Raji (cell line): Measurements from ENCODE around the gene DLD.

Experiments used
- POLR2A ChIP-seq: IDR thresholded peaks from 2 replicates; pipeline ENCODE4 v1.6.1; 2011; ENCODE audit warnings: low read depth, low read length, control low read depth; ENCODE audit not compliant: insufficient read depth

DLD gene

DNA sequence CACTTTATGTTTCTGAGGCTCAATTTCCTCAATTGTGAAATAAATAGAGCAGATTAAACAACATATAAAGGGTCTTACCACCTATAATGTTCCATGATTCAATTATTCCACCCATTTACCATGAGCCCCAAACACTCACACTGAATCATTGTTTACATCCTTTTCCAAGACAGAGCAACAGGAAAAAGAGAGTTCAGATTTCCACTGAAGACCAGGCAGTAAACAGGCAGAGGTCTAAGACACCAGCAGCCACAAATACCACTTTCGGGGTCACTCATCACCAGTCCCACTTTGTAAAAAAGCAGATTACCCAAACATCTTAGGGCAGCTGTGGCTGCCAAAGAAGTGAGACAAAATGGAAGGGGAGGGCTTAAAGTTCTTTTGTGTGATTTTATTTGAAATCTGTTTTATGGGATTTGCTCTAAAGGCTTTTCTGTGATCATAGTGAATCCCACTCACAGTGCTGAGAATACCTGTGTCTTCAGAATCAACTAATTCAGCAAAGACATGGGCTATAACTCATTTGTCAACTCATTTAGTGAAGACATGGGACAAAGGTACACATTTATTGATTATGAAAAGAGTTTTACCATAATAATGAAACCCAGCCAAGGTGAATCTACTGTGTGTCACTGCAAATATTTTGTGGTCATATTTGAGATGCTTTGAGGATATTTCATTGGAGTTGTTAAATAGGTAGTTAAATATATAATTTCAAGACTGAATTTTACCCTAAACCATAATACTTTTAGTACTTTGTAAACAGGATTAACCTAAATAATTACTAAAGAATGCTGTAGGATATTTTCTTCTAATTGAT is 24.8 kb upstream of the DLD start:
- no peak for TF ChIP-seq POLR2A

DNA sequence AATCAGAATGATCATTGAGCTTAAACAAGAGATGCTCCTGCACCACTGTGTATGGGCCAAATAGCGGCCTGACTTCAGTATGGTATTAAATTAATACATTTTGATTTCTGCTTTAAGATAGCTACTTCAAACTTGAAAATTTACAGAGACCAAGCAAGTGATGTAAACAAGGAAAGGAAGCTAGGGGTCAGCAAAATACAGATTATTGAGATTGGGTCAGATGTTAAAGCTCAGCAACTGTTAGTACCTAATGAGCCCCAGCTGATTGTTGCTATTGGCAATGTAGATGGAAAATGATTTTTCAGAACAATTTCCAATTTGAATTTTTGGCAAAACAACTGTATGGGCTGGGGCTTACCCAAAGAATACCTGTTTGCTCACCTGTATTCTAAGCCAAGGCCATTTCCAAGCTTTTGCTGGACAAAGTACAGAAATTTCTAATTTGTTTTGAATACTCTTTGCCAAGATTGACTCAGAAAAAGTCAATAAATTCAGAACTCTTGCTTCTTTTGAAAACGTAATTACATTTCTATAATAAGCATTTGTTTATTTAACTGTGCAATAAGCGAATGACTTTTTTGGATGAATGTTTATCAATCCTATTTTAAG is 23.0 kb upstream of the DLD start:
- no peak for TF ChIP-seq POLR2A

DNA sequence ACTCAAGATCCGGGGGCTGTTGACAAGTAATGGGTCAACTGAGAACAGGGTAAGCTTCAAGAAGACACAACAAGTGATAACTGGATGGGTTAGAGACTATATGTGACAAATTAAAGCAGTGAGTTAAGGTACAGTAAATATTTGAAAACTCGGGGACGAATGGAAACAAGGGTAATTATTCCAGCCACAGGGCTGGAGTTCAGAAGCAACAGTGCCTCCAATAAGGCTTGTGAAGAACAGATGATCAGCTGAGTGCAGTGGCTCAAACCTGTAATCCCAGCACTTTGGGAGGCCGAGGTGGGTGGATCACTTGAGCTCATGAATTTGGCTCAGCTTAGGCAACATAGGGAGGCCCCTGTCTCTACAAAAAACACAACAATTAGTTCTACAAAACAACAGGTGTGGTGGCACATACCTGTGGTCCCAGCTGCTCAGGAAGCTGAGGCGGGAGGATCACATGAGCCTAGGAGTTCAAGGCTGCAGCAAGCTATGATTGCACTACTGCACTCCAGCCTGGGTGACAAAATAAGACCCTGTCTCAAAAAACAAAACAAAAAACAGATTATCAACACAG is 20.5 kb upstream of the DLD start:
- TF ChIP-seq POLR2A, result no peak

GRCh38 chr7:107874111-107874510 is 16.9 kb upstream of the DLD start:
- TF ChIP-seq POLR2A, result no peak

DNA sequence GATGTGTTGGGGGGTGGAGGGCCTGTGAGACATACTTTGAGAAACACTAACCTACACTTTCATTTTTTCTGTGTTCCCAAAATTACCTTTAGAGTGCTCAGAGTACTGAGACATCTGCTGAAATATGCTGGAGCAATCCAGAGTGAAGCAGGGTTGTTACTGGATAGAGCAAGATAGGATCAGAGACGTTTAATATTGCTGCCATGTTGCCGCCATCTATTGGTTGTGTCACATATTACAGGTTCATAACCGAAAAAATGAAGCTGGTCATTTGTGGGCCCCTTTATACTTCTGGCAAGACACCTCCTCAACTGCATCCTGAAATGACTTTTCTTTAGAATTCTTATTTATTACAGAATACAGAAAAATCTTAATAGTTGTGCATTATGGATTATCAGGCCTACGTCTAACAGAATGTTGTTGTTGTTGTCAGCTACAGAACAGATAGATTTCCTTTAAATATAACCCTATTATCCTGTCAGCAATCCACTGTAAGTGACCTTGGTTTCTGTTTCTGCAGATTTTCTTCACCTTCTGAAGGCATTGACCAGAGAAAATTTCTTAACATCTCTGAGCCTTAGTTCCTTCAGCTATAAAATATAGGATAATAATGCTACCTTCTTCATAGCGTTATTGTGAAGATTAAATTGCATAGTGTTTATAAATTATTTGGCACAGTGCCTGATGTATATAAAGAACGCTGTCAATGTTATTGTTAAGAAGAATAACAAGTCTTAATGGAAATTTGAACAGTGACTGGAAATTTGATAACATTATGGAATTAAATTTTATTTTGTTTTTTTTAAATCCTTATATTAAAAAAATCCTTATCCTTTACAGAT is 16.2 kb upstream of the DLD start:
- no peak for TF ChIP-seq POLR2A

DNA sequence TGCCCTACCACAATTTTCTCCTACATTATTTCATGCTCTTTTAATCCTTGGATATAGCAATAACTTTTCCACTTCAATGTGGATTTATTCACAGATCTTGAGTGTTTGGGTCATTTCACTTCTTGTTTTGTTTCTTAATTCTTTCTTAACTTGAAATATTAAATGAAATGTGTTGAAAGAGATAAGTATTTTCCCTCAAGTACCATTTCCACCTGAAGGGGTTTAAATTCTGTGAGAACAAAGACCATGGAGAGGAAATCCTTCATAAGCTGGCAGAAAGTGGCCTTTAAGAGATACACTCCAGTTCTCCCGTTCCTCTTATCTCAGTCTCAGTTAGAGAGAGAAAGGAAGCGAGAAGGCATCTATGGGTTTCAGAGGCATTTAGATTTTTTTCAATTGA is 14.1 kb upstream of the DLD start:
- no peak for TF ChIP-seq POLR2A

DNA sequence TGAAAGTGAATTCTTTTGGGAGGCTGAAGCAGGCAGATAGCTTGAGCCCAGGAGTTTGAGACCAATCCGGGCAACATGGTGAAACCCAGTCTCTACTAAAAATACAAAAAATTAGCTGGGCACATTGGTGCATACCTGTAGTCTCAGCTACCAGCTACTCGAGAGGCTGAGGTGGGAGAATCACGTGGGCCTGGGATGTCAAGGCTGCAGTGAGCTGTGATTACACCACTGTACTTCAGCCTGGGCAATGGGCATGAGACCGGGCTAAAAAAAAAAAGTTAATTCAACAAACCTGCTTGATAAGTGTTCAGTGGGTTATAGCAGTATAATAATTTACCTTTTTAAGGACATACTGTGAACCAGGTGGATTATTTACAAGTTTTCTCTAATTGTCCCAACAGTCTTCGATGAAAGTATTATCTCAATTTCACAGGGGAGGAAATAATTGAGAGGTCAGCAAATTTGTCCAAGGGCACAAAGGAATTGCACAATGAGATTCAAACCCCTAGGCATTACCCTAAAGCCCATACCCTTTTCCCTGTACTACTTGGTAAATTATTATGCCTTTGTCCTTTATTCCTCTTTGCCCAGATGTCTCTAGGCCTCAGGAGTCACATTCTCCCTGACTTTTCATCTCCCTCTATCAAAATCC is 13.1 kb upstream of the DLD start:
- no peak for TF ChIP-seq POLR2A

DNA sequence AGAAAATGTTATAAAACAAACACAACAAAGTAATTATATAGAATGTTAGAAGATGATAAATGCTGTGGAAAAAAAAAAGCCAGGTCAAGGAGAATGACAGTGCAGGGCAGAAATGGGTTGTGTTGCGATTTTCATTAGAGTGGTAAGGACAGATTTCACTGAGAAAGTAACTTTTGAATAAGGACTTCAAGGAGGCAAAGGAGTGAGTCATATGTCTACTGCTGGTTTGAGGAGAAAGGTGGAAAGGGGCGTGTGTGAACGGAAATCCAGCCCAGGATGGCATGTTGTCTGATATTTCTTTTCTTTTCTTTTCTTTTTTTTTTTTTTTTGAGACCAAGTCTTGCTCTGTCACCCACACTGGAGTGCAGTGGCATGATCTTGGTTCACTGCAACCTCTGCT is 12.3 kb upstream of the DLD start:
- no peak for TF ChIP-seq POLR2A

DNA sequence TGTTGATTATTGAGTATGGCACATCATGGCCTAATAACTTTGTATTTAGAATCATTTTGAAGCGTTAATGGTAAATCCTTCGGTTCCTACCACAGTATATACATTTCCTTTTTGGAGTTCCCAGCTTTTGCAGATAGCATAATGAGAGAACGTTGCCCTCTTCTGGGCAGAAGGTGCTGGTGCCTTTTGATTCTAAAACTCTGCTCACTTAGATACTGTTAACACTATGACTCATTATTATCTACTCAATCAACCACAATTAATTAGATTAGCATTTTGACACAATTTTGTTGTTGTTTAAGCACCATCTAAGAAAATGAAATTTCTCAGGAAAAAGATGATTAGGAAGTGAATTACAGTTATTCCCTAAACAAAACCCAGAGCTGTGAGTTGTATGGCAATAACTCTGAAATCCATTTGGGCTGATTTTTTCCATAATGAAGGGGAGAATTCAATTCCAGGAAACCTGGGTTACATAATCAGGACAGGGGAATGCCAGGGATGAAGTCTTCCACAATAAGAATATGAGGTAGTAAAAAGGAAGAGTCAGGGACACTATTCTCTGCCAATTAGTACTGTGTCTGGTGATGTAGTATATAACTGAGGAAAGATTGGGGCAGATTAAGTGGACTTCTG is 11.5 kb upstream of the DLD start:
- TF ChIP-seq POLR2A, result no peak

- TF ChIP-seq POLR2A, result no peak
These were observed 8.2 kb upstream of the DLD start for GRCh38 chr7:107882766-107883165.

- no peak for TF ChIP-seq POLR2A
These were observed 6.7 kb upstream of the DLD start for GRCh38 chr7:107884066-107884818.

GRCh38 chr7:107889992-107890391 is 991 bp upstream of the DLD start:
- no peak for TF ChIP-seq POLR2A

DNA sequence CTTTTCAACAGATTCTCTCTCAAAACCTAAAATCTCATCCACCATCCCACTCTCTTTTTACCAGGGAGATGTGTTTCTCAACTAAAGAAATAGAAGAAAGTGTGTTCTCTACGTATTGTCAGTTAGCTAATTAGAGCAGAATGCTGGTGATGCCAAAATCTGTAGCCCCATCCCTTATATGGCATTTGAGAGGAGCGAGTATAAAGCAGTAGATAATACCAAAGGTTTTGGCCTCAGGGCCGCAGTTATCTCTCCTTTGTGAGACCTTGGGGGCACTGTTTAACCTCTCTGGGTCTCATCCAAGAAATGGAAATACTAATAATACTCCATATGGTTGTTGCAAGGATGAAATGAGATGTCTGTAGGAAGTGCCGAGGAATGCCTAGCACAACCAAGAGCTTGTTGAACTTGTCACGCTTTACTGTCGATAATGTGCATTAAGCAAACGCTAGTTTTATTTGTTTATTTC is 456 bp upstream of the DLD start:
- TF ChIP-seq POLR2A, result no peak

DNA sequence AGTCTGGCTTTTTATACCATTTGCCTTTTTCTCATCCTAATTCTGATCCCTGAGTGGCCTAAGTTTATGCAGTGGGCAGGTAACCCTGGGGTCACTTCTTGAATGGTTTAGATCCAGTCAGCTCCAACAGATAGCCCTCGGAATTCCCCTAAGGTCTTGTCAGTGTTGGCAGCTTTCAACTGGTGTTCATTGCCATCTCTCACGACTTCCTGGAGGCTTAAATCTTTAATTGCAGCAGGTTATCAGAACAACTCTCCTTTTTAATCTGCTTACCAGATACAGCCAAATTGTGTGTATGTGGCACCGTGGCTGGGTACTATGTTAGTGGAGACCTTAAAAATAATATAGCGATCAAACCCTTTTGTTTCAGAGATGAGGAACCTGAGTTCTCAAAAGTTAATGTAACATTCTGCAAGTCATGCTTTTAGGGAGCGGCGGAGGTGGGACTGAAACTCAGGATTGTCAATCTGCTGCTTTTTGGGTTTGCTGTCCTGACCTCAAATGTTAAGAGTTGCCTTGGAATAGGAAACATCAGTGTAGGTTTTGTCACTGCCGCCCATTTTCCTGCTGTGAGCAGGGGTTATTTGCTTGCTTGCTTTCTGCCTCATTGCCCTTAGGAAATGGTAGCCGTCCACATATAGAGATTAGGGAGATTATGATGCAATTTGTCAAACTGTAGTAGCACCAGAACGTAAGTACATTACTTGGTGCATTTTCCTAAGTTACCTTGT is 818 bp downstream of the DLD start:
- no peak for TF ChIP-seq POLR2A
